KBM-7 (cell line): ENCODE data around the gene KRT3.
A peak's percentile ranks its signal among the peaks of the same experiment; 100 is the strongest.
"Not testable (repeated sequence)": the region's sequence is repeated elsewhere in the genome, so short reads cannot be mapped to it uniquely, and the experiment has no call there.

ENCODE experiments used
- DNase-seq: peaks from one replicate; pipeline ENCODE4 v3.0.0-alpha.2; 2015
- in situ Hi-C: fragments of 300-500 bp; cut with MboI; formaldehyde crosslinking; loops from 2 replicates; pipeline ENCODE4 v1.14.3; 2020; ENCODE audit warnings: low sequenced_read_pairs, low pct_unique_long_range_greater_than_20kb, mixed read lengths

The KRT3 gene

DNA sequence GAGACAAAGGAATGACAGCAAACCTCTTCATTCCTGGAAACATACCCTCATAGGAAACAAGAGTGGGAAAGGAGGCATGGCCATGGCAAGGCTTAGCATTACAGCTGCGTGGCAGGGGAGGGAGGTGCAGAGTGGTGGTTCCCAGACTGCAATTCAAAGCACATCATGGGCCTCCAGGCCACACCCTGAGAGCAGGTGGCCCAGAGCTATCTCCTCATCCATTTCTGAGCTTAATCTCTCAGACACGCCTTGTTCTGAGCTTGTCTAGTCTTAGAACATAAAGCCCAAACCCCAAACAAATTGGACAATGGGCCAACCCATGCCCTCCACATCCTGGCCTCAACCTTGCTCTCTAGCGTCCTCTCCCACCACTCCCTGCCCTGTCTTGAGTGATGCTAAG is 5.9 kb upstream of the KRT3 start:
- in situ Hi-C loops, result no loop called here
- no peak for DNase-seq

DNA sequence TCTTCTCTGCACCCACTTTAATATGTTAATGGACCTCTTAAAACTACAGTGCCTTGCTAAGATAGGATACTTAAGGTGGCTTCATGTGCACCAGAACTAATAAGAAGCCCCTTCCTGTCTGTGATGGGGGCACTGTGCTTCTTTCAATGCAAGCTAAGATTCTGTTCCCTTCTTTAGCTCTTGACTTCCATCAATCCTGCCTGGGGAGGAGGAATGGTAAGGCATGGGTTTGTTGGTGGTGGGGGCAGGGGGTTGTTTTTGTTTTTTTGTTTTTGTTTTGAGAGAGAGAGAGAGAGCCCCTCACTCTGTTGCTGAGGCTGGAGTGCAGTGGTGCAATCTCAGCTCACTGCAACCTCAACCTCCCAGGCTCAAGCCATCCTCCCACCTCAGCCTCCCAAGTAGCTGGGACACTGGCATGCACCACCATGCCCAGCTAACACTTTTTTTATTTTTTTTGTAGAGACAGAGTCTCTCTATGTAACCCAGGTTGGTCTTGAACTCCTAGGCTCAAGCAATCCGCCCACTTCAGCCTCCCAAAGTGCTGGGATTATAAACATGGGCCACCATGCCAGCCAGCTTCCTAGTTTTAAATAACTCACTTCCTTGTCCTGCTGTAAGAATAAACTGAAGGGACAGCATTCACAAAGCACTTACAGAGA is 4.5 kb upstream of the KRT3 start:
- no peak for DNase-seq
- in situ Hi-C loops, result no loop called here

DNA sequence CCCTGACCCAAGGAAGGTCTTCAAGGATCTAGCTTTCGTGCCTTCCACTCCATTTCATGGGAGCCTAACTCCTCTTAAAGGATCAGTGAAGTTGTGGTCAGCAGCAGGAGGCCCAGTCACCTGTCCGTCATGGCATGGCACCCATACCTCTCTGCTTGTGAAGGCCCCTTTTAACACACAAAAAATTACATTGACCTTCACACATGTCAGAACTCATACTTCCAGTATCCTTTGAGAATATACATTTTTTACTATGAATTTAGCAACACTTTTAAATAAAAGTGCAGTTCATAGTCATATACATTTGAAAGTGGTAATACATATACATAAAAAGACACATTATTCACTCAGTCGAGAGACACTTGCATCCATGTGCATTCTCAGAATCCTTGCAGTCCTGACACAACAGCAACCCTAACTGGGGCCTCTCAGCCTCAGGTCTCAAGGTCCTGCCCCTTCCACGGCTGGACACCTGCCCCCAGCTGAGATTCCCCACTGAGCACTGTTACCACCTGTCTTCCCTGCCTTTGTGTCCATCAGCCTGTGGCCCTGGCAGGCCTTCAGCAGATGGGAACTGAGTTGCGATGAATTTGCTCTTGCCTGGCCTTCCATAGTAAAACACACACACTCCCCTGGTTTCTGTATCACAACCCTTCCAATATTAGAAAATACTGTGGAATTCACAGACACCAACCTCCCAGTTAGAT is 3.7 kb upstream of the KRT3 start:
- in situ Hi-C loops, result no loop called here
- no peak for DNase-seq

DNA sequence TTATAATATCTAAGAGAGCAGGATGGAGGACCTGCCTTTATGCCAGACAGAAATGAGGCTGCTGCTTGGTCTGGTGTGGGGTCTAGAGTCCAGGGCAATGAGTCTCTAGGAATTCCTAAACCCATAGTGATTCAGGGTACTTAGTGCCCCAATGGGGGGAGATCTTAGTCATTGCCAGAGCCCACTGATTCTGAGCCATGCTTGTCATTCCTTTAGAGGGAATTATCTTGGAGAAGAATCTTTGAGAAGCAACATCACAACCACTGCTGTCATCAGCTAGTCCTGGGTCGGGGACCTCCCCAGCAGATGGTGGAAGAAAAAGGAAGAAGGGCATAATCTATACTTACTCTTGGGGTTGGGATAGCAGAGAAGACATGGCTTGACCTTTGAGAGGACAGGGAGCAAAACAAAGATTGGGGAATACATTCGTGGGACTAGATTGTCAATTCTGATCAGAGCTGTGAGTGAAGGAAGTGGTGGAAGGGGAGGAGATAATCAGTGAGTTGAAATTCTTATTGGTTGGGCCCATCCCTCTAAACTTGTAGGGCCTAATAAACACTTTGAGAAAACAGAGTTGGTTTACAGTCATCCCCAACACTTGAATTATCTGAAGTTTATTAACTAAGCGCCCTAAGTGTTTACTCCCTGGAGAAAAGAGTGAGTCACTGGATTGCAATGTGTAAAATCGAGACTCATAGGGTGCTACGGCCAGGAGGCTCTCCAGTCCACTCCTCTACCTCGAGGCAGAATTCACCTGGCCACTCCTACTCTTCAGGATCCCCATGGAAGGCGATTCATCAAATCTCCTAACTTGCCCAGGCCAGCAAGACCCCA is 3.0 kb upstream of the KRT3 start:
- in situ Hi-C loops, result no loop called here
- DNase-seq, result no peak

DNA sequence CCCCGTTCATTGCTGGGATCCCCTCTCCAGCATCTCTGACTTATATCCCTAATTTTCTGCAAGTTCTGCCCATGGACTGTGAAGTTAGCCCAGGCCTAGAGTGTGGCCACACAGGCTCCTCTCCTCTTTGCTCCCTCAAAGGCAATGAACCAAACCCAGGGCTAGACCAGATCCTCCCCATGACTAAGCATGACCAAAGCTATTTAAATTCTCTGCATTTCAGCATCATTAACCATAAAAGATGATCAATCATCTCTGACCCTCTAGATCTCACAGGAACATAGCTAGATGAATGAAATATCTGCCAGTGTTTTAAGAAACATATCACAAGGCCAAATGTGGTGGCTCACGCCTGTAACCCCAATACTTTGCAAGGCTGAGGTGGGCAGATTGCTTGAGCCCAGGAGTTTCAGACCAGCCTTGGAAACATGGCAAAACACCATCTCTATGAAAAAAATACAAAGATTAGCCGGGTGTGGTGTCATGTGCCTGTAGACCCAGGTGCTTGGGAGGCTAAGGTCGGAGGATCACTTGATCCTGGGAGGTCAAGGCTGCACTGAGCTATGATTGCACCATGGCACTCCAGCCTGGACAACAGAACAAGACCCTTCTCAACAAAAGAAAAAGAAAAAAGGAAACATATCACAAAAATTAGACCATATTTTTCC is 2.2 kb upstream of the KRT3 start:
- in situ Hi-C loops, result no loop called here
- no peak for DNase-seq

DNA sequence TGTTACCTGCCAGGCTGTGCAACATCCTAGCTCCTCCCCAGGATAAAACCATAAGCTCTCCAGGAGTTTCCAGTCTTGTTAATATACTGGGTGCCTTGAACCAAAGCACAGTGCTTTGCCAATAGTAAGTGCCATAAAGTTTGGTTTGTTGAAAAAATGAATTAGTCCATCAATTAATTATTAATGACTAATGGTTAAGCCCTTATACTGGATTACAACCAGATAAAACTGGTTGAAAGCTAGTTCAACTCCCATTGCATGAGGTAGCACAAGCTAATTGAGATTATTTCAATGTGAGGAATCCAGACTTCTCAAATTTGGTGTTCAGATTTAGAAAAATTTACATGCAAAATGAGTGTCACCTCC is 1.6 kb upstream of the KRT3 start:
- in situ Hi-C loops, result no loop called here
- no peak for DNase-seq

DNA sequence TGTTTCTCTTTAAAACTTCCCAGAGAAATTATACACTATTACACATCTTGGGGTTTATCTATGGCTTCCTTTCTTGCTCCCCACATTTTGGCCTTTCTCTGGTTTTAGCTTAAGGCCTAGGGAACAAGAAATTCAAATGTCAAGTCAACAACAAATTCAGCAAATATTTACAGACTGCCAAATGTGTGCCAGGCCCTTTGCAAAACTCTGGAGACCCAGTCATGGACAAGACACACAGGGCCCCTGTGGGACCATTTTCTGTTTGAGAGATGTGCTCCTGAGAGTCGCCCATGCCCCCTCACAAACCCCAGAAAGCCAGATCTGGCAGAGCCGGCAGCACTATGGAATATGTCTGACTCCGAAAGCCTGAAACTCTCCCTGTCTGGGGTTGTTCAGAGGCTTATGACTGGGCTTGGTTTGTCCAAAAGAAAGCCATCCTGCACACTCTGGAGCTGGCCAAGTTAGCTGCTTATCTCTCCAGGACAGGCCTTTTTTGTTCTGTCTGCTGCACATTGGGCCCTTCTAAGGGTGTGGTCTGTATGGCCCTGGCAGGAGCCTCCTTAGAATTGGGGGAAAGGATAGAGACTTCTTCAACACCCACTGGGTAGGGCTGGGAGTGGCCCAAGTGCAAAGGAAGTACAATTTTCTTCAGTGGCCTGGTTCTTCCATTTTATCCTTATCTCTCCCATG is 1.1 kb upstream of the KRT3 start:
- in situ Hi-C loops, result no loop called here
- DNase-seq, result no peak

DNA sequence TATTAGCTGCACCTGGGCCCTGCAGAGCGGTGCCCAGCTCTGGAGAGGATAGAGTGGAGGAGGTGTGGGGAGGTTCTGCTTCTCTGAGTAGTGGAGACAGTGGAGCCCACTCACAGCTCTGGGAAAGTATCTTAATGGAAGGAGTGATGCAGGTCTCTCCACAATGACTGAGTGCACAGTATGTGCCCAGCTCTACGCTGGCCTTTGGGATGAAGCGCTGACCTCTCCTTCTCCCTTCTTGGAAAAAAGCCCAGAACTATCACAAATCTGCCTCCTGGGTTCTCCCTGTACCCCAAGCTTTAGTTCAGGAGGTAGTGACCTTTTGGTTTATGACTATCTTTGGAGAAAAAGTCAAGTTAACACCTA is 495 bp upstream of the KRT3 start:
- in situ Hi-C loops, result no loop called here
- DNase-seq, result no peak

DNA sequence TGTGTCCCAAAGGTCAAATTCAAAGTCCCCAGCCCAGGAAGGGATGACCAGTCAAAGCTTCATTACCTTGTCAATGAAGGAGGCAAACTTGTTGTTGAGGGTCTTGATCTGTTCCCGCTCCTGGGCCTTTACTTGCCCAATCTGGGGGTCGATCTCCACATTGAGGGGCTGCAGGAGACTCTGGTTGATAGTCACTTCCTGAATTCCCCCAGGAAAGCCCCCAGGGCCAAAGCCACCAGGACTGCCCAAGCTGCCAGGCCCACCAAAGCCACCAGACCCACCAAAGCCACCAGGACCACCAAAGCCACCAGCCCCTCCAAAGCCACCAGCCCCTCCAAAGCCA is 614 bp downstream of the KRT3 start:
- DNase-seq, in situ Hi-C loops: not testable (repeated sequence)

DNA sequence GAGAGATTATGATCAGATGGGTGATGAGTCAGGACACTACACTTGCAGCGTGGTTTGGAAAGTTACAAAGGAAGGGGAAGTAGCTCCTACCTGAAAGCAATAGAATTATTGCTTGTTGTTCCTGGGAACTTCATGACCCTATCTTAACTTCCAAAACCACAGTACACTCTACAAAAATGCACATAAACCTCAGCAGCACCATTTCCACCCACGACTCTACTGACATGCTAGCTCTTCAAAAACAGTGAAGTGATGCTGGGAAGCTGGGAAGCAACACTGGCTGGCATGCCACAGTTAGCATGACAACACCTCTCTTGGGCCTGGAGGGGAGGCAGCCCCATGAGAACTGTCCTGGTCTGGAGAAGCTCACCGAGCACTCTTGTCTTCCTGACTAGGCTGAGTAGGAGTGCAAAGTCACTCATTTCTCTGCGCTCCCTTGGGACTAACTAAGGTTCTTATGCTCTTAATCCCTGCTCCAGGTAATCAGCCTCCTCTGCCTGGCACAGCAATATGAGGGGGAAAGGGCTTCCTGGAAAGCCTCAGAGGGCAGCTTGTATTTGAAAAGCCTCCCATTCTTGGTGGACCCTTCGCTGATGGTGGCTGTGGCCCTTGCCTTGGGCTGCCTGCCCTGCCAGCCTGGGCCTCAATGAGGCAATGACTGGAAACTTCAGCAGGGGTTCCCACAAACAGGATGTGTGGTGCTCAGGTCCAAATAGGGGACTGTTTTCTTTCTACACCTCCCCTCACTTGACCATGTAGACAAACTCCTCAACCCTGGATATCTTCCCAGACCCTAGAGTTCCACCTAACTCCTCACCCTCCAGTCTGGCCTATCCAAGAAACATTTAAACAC is 1.2 kb downstream of the KRT3 start:
- in situ Hi-C loops, result no loop called here
- DNase-seq, result no peak

DNA sequence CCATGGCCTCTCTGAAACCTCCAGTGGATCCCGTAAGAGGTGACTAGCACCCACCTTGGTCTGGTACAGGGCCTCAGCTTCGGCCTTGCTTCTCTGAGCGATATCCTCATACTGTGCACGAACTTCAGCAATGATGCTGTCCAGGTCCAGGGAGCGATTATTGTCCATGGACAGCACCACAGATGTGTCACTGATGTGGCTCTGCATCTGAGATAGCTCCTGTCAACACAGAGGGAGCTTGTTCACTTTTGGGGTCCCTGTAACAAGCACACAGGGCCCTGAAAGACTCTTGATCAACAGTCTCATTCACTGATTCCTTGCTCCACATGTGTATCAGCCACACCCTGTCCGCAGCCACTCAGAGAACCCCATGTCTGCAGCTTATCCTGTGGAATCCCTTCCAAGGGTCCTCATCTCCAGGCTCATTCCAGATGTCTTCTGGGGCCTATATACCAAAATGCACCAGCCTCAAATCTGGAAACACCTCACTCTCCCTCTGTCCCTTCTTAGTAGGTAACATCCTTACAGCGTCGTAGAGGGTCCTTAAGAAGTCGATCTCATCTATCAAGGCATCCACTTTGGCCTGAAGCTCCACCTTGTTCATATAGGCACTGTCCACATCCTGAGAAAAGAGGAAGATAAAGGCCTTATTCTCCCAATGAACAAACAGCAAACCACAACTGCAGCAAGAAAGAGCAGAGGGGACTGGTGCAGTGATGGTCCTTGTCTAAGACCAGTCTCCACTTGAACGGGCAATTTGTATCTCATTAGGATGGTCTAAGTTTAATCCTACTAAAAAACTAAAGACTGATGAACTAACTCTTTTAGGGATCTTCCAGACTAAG is 3.5 kb downstream of the KRT3 start:
- DNase-seq, result no peak
- in situ Hi-C loops, result no loop called here

DNA sequence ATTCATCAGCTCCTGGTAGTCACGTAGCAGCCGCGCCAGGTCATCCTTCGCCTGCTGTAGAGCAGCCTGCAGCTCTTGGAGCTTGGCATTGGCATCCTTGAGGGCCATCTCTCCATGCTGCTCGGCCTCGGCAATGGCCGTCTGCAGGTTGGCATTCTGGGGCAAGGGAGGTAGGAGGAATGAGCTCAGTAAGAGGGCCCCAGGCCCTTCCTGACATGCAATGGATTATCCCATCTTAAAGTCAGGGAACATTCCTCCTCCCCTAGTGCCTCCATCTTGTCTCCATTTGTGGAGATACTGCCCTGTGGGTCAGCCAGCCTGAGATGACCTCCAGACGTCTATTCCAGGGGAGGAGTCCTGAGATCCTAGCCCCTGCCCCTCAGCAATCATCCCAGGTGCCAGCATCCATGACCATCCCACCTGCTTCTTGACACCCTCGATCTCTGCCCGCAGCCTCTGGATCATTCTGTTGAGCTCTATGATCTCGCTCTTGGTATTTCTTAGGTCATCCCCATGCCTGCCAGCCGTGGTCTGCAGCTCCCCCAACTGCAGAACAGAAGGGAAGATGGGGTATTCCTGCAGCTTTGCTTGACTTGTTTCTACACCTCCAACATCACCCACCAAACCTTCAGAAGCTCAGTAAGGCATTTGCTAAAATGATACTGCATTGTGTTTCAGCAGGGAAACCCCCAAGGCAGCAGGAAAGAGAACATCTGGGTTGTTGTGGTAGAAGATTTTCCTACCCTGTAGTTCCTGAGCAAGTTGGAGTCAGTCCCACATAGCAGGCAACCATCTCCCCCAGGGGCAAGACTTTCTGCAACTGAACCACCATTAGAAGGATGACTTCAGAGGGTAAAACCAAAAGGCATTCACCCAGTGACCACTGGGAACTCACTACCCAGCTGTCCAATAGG is 4.4 kb downstream of the KRT3 start:
- in situ Hi-C loops, result no loop called here
- DNase-seq, result no peak

DNA sequence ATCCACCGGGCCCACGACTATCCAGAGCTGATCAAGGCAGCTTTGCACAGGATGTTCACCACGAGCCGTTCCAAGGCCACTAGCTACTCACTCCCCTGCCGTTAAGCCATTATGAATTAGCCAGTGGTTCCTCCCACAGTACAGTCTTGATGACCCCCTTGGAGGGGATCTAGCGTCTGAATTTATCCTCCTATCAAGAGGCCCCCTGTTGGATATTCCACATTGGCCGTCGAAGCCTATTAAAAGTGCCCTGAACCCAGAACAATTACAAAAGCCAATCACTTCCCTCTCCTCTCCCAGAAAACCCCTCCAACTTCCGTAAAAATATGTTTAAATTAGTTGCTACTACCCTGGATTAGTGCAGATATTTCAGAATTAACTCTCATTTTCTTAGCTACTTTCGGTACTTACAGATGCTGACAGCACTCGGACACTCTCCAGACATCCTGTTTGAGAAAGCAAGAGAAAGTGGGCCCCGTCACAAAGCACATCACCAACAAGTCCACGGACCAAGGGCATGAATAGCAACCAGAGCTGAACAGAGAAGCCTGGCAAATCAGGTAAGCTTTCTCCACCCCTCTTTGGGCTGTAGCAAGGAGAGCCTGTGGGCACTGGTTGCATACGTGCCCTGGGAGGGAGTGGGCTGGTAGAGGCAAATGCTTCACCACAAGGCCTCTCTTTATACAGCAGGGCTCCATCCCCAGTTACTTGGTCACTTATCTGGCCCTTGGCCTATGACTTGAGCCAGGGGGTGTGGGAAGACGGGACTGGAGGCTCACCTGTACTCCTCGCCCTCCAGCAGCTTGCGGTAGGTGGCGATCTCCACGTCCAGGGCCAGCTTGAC is 5.3 kb downstream of the KRT3 start:
- in situ Hi-C loops, result no loop called here
- DNase-seq, result no peak

DNA sequence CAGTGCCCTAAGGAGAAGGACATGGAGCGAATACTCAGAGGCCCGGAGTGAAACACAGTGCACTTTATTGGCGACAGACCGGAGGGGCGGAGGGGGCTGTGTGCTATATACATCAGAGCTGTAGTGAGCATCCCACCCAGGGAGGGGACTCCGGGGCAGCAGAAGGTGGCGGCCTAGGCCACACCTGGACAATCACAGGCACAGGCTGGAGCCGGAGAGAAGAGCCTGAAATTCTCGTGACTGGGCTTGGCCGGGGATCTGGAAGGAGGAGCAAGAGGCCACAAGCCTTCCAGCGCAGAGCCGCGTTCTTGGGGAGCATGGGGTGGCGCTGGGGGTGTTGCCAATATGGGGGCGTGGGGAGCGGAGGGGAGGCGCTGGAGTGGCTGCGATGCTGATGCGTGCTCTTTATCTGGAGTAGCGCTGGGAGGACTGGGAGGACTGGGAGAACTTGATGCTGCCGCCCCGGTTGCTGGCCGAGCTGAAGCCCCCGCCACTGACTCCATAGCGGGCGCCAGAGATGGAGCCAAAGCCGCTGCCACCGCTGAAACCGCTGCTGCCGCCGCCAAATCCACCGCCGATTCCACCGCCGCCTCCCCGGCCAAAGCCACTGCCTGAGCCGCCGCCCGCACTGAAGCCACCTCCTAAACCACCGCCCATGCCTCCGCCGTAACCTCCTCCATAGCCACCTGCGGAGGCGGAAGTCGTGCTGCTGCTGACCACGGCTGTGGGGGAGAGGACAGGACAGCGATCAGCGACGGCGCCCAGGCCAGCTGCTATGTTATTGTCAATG is 6.1 kb downstream of the KRT3 start:
- in situ Hi-C loops, result no loop called here
- DNase-seq, result peak; percentile 21

DNA sequence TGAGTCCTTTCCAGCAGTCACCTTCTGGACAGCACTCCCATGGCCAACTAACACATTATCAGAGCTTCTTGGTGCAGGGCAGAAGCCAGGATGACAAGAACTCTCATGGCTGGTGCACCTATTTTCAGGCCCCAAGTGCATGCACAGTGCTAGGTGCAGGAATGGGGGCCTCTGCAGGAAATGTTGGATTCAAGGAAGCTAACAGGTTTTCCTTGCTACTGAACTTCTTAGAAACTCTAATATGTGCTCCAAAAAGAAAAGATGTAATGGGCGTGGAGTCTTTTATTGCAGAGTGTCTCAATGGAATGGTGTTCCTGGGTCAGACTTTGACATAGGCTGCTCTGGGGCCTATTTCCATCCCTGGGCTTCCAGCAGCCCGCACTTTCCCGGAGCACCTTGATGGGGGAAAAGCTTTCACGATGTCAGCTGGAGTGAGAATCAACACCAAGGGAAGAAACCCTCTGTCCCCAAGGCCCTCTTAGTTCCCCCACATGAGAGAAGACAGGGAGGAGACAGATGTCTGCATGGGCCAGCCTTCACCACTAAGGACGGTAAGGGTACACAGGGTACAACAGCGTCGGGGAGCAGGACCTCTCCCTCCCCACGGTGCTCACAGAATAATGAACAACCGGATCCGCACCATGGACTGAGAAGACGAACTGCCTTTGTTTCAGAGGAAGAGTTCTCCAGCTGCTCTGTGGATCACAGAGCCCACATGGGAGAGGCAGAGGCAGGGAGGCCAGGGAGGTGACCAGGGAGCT is 6.9 kb downstream of the KRT3 start:
- DNase-seq, result no peak
- in situ Hi-C loops, result no loop called here
